Measurements from ENCODE around the gene THAP4. TPM values are rescaled to one million over a fixed set of nuclear protein-coding genes. Genes with fewer than 3 reads are reported as not detected.

THAP4 gene
- total and polyA plus RNA-seq, 2 of the 13 experiments (the other 11 are each of a cell fraction or from before 2014, with no cell fraction given) = 59.7 to 75.7 TPM

- TF ChIP-seq, protein P1, sequence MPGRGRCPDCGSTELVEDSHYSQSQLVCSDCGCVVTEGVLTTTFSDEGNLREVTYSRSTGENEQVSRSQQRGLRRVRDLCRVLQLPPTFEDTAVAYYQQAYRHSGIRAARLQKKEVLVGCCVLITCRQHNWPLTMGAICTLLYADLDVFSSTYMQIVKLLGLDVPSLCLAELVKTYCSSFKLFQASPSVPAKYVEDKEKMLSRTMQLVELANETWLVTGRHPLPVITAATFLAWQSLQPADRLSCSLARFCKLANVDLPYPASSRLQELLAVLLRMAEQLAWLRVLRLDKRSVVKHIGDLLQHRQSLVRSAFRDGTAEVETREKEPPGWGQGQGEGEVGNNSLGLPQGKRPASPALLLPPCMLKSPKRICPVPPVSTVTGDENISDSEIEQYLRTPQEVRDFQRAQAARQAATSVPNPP (CRISPR knock-in tag; IDR thresholded peaks at IDR 0.05) = peak; percentile 50; the same call in 1 of the 2 replicates
- TF ChIP-seq DR1 (CRISPR knock-in tag; IDR thresholded peaks at IDR 0.05) (no peak), HDAC6 (IDR thresholded peaks at IDR 0.05; ENCODE audit: low read depth, low read length) (no peak), ZNF292 (CRISPR knock-in tag; IDR thresholded peaks at IDR 0.05; ENCODE audit: borderline replicate concordance, low read depth) (no peak), CSRNP1 (CRISPR knock-in tag; IDR thresholded peaks at IDR 0.05) (peak; percentile 72; the same call in 1 of the 2 replicates), FOXO1 (CRISPR knock-in tag; IDR thresholded peaks at IDR 0.05) (peak; percentile 82), IKZF1 (IDR thresholded peaks at IDR 0.05) (no peak), NR0B2 (CRISPR knock-in tag; IDR thresholded peaks at IDR 0.05) (no peak; the same call in 1 of the 2 replicates), ZNF3 (CRISPR knock-in tag; IDR thresholded peaks at IDR 0.05) (no peak), NFE2L2 (IDR thresholded peaks at IDR 0.05; ENCODE audit: low read length) (no peak), ZBTB3 (CRISPR knock-in tag; IDR thresholded peaks at IDR 0.05; ENCODE audit: borderline replicate concordance, low read depth) (no peak), NR2F1 (CRISPR knock-in tag; IDR thresholded peaks at IDR 0.05) (0 out of 4 replicates have a peak, but pooled peaks of 1 of the 2 experiments have one; percentile 5), PHF8 (CRISPR knock-in tag; IDR thresholded peaks at IDR 0.05) (peak; percentile 84), PHF21A (CRISPR knock-in tag; IDR thresholded peaks at IDR 0.05) (peak; percentile 72), TSC22D2 (CRISPR knock-in tag; IDR thresholded peaks at IDR 0.05; ENCODE audit: borderline replicate concordance) (0 out of 2 replicates have a peak, but pooled peaks have one; percentile 82), ZNF83 (CRISPR knock-in tag; IDR thresholded peaks at IDR 0.05; ENCODE audit: borderline replicate concordance) (peak; percentile 49; the same call in 1 of the 2 replicates)
- TF ChIP-seq, protein P2, sequence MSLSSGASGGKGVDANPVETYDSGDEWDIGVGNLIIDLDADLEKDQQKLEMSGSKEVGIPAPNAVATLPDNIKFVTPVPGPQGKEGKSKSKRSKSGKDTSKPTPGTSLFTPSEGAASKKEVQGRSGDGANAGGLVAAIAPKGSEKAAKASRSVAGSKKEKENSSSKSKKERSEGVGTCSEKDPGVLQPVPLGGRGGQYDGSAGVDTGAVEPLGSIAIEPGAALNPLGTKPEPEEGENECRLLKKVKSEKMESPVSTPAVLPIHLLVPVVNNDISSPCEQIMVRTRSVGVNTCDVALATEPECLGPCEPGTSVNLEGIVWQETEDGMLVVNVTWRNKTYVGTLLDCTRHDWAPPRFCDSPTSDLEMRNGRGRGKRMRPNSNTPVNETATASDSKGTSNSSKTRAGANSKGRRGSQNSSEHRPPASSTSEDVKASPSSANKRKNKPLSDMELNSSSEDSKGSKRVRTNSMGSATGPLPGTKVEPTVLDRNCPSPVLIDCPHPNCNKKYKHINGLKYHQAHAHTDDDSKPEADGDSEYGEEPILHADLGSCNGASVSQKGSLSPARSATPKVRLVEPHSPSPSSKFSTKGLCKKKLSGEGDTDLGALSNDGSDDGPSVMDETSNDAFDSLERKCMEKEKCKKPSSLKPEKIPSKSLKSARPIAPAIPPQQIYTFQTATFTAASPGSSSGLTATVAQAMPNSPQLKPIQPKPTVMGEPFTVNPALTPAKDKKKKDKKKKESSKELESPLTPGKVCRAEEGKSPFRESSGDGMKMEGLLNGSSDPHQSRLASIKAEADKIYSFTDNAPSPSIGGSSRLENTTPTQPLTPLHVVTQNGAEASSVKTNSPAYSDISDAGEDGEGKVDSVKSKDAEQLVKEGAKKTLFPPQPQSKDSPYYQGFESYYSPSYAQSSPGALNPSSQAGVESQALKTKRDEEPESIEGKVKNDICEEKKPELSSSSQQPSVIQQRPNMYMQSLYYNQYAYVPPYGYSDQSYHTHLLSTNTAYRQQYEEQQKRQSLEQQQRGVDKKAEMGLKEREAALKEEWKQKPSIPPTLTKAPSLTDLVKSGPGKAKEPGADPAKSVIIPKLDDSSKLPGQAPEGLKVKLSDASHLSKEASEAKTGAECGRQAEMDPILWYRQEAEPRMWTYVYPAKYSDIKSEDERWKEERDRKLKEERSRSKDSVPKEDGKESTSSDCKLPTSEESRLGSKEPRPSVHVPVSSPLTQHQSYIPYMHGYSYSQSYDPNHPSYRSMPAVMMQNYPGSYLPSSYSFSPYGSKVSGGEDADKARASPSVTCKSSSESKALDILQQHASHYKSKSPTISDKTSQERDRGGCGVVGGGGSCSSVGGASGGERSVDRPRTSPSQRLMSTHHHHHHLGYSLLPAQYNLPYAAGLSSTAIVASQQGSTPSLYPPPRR (CRISPR knock-in tag; IDR thresholded peaks at IDR 0.05; ENCODE audit: borderline replicate concordance) = peak; percentile 61
- TF ChIP-seq, protein P3, sequence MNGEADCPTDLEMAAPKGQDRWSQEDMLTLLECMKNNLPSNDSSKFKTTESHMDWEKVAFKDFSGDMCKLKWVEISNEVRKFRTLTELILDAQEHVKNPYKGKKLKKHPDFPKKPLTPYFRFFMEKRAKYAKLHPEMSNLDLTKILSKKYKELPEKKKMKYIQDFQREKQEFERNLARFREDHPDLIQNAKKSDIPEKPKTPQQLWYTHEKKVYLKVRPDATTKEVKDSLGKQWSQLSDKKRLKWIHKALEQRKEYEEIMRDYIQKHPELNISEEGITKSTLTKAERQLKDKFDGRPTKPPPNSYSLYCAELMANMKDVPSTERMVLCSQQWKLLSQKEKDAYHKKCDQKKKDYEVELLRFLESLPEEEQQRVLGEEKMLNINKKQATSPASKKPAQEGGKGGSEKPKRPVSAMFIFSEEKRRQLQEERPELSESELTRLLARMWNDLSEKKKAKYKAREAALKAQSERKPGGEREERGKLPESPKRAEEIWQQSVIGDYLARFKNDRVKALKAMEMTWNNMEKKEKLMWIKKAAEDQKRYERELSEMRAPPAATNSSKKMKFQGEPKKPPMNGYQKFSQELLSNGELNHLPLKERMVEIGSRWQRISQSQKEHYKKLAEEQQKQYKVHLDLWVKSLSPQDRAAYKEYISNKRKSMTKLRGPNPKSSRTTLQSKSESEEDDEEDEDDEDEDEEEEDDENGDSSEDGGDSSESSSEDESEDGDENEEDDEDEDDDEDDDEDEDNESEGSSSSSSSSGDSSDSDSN (CRISPR knock-in tag; IDR thresholded peaks at IDR 0.05) = peak; percentile 84
These were observed at the start of gene THAP4, which contains the start of gene ATG4B (continued) for GRCh38 chr2:241637018-241637794.
